Measurements from ENCODE around the gene OBP2A.

OBP2A gene

GRCh38 chr9:135559606-135560005 is 13.7 kb downstream of the OBP2A start:
- ChIA-PET POLR2A (no interaction called here), CTCF (interaction anchor here (0.8 kb wide), 1 partner anchor 10 kb away, joined by 3 read pairs; no protein-coding TSS in a partner anchor)
- no peak for TF ChIP-seq CTCF (IDR thresholded peaks at IDR 0.05; ENCODE audit: control extremely low read depth, extremely low read depth, low read depth, missing control alignments)
- no peak for DNase-seq (ENCODE audit: extremely low spot score)

- DNase-seq (ENCODE audit: extremely low spot score): no peak
- ChIA-PET CTCF (no interaction called here), POLR2A (no interaction called here)
- TF ChIP-seq CTCF (IDR thresholded peaks at IDR 0.05; ENCODE audit: control extremely low read depth, extremely low read depth, low read depth, missing control alignments): no peak
Observed at GRCh38 chr9:135561391-135562234, 15.7 kb downstream of the OBP2A start, which contains the start of gene PAEP. Gene PAEP, plus strand, starts transcription at chr9:135561756.

- TF ChIP-seq CTCF (IDR thresholded peaks at IDR 0.05; ENCODE audit: control extremely low read depth, extremely low read depth, low read depth, missing control alignments): no peak
- ChIA-PET POLR2A (no interaction called here), CTCF (no interaction called here)
- no peak for DNase-seq (ENCODE audit: extremely low spot score)
Observed at GRCh38 chr9:135562235-135562745, 16.4 kb downstream of the OBP2A start.

- ChIA-PET POLR2A (no interaction called here), CTCF (no interaction called here)
- DNase-seq (ENCODE audit: extremely low spot score): no peak
- no peak for TF ChIP-seq CTCF (IDR thresholded peaks at IDR 0.05; ENCODE audit: control extremely low read depth, extremely low read depth, low read depth, missing control alignments)
Observed at GRCh38 chr9:135563039-135563476, 17.1 kb downstream of the OBP2A start.

- ChIA-PET POLR2A (no interaction called here), CTCF (no interaction called here)
- no peak for DNase-seq (ENCODE audit: extremely low spot score)
- no peak for TF ChIP-seq CTCF (IDR thresholded peaks at IDR 0.05; ENCODE audit: control extremely low read depth, extremely low read depth, low read depth, missing control alignments)
Observed at GRCh38 chr9:135563858-135564257, 17.9 kb downstream of the OBP2A start.

GRCh38 chr9:135565141-135565628 is 19.3 kb downstream of the OBP2A start:
- ChIA-PET POLR2A (no interaction called here), CTCF (no interaction called here)
- TF ChIP-seq CTCF (IDR thresholded peaks at IDR 0.05; ENCODE audit: control extremely low read depth, extremely low read depth, low read depth, missing control alignments): no peak
- DNase-seq (ENCODE audit: extremely low spot score): no peak
